Activated CD4-positive, CD25-positive, alpha-beta regulatory T cell (primary cell): ENCODE measurements around the gene MYO9B.
"Not testable (repeated sequence)": the region's sequence is repeated elsewhere in the genome, so short reads cannot be mapped to it uniquely, and the experiment has no call there.

ENCODE experiments used
- DNase-seq, 4 experiments: peaks; one replicate each; lab custom pipeline; 2025; lab: John Stamatoyannopoulos, UW

The MYO9B gene

GRCh38 chr19:17183271-17183761, 107.7 kb downstream of the MYO9B start:
- no peak for DNase-seq

- no peak for DNase-seq
Observed at GRCh38 chr19:17183858-17184321, 108.3 kb downstream of the MYO9B start.

- DNase-seq = peak in 2 of 4 experiments; percentile 13 to 25
Observed at GRCh38 chr19:17184371-17184841, 108.8 kb downstream of the MYO9B start.

- DNase-seq = no peak
Observed at GRCh38 chr19:17185590-17185989, 110.0 kb downstream of the MYO9B start.

GRCh38 chr19:17191736-17192135, 116.2 kb downstream of the MYO9B start:
- not testable (repeated sequence) for DNase-seq

GRCh38 chr19:17192751-17193150, 117.2 kb downstream of the MYO9B start:
- DNase-seq = no peak

- DNase-seq = no peak
Observed at GRCh38 chr19:17194608-17195007, 119.0 kb downstream of the MYO9B start.

GRCh38 chr19:17195106-17195505, 119.5 kb downstream of the MYO9B start:
- no peak for DNase-seq

GRCh38 chr19:17196610-17197009, 121.0 kb downstream of the MYO9B start:
- DNase-seq = no peak

GRCh38 chr19:17197666-17198065, 122.1 kb downstream of the MYO9B start:
- DNase-seq = no peak

GRCh38 chr19:17200408-17201079, 125.0 kb downstream of the MYO9B start:
- no peak for DNase-seq

- no peak for DNase-seq
Observed at GRCh38 chr19:17202249-17202648, 126.7 kb downstream of the MYO9B start.

GRCh38 chr19:17202713-17203112, 127.1 kb downstream of the MYO9B start:
- no peak for DNase-seq

- DNase-seq = peak; percentile 20 to 62 (median 28)
Observed at GRCh38 chr19:17205237-17206140, 129.9 kb downstream of the MYO9B start.

GRCh38 chr19:17206736-17207581, 131.4 kb downstream of the MYO9B start:
- no peak for DNase-seq

GRCh38 chr19:17209126-17210036, 133.8 kb downstream of the MYO9B start:
- no peak for DNase-seq

- DNase-seq = no peak
Observed at GRCh38 chr19:17210296-17210695, 134.7 kb downstream of the MYO9B start.

GRCh38 chr19:17211547-17212446, 136.2 kb downstream of the MYO9B start:
- DNase-seq = no peak

GRCh38 chr19:17213334-17213733, 137.8 kb downstream of the MYO9B start:
- no peak for DNase-seq
